GM18526 (cell line): Measurements from ENCODE around the gene RTEL1.

Experiments
- POLR2A ChIP-seq: IDR thresholded peaks from 3 replicates; pipeline ENCODE4 v1.6.1; 2011; ENCODE audit not compliant: insufficient read length; ENCODE audit errors: extremely low read depth

RTEL1 gene

GRCh38 chr20:63678667-63679465, 20.8 kb downstream of the RTEL1 start:
- TF ChIP-seq POLR2A, result no peak

- TF ChIP-seq POLR2A, result no peak
These were observed 21.7 kb downstream of the RTEL1 start for GRCh38 chr20:63679799-63680305.

- no peak for TF ChIP-seq POLR2A
These were observed 22.3 kb downstream of the RTEL1 start for GRCh38 chr20:63680427-63680826.

- no peak for TF ChIP-seq POLR2A
These were observed 22.9 kb downstream of the RTEL1 start for GRCh38 chr20:63680857-63681608.

- no peak for TF ChIP-seq POLR2A
These were observed 23.6 kb downstream of the RTEL1 start for GRCh38 chr20:63681609-63682142.

GRCh38 chr20:63682384-63683139, 24.4 kb downstream of the RTEL1 start:
- no peak for TF ChIP-seq POLR2A

GRCh38 chr20:63685269-63686026, 27.3 kb downstream of the RTEL1 start:
- no peak for TF ChIP-seq POLR2A

- TF ChIP-seq POLR2A, result no peak
These were observed 28.0 kb downstream of the RTEL1 start for GRCh38 chr20:63686094-63686491.

GRCh38 chr20:63686492-63687321, 28.6 kb downstream of the RTEL1 start:
- no peak for TF ChIP-seq POLR2A

- no peak for TF ChIP-seq POLR2A
These were observed 29.5 kb downstream of the RTEL1 start for GRCh38 chr20:63687419-63688178.

- TF ChIP-seq POLR2A, result no peak
These were observed 30.3 kb downstream of the RTEL1 start for GRCh38 chr20:63688228-63689045.
